ENCODE data around the gene SBF1.

- TF ChIP-seq EZH2phosphoT487 (IDR thresholded peaks at IDR 0.05; ENCODE audit: insufficient read depth, low read depth) (no peak), EZH2 (IDR thresholded peaks at IDR 0.05; ENCODE audit: insufficient read depth, poor library complexity, severe bottlenecking) (no peak)
These were observed 12.6 kb upstream of the SBF1 start for GRCh38 chr22:50487290-50488005.

Measured in GM23248 (cell line).